Measurements from ENCODE around the gene TMEM252.

The TMEM252 gene

GRCh38 chr9:68560071-68560844, 19.6 kb upstream of the TMEM252 start:
- no peaks in the 10 kb centered on the region for H3K27me3 ChIP-seq (ENCODE audit: control insufficient read depth, insufficient read depth, low read length)
- peaks cover 2% of the 10 kb centered on the region; the same call in 1 of the 2 replicates for H3K4me1 ChIP-seq (ENCODE audit: control insufficient read depth, insufficient read depth, low read length)
- no peak overlapping the region for H3K27ac ChIP-seq (ENCODE audit: low read length)
- no peaks in the 10 kb centered on the region for H3K9me3 ChIP-seq (ENCODE audit: control insufficient read depth, insufficient read depth, low read length)
- no CpG with 5 or more reads among the region's 14 CpGs for WGBS (ENCODE audit: insufficient coverage, insufficient read length)
- no peak overlapping the region for H3K4me3 ChIP-seq (ENCODE audit: low read length)
- DNase-seq (ENCODE audit: low read depth, low spot score), result peak; percentile 58
- H3K36me3 ChIP-seq (ENCODE audit: control insufficient read depth, insufficient read depth, low read length), result no peaks in the 10 kb centered on the region

- Histone ChIP-seq H3K27me3 (ENCODE audit: control insufficient read depth, insufficient read depth, low read length) (no peaks in the 10 kb centered on the region), H3K36me3 (ENCODE audit: control insufficient read depth, insufficient read depth, low read length) (no peaks in the 10 kb centered on the region), H3K9me3 (ENCODE audit: control insufficient read depth, insufficient read depth, low read length) (no peaks in the 10 kb centered on the region), H3K4me1 (ENCODE audit: control insufficient read depth, insufficient read depth, low read length) (peaks cover 2% of the 10 kb centered on the region; the same call in 1 of the 2 replicates), H3K27ac (ENCODE audit: low read length) (no peak overlapping the region), H3K4me3 (ENCODE audit: low read length) (no peak overlapping the region)
- DNase-seq (ENCODE audit: low read depth, low spot score), result no peak
- no CpG with 5 or more reads among the region's 5 CpGs for WGBS (ENCODE audit: insufficient coverage, insufficient read length)
Observed at GRCh38 chr9:68558545-68558944, 17.9 kb upstream of the TMEM252 start.

- no CpG with 5 or more reads among the region's 1 CpG for WGBS (ENCODE audit: insufficient coverage, insufficient read length)
- DNase-seq (ENCODE audit: low read depth, low spot score), result no peak
Observed at GRCh38 chr9:68555437-68556150, 14.9 kb upstream of the TMEM252 start.

GRCh38 chr9:68552700-68553476, 12.2 kb upstream of the TMEM252 start:
- no peak for DNase-seq (ENCODE audit: low read depth, low spot score)
- Histone ChIP-seq H3K36me3 (ENCODE audit: control insufficient read depth, insufficient read depth, low read length) (no peaks in the 10 kb centered on the region), H3K4me3 (ENCODE audit: low read length) (no peak overlapping the region), H3K27ac (ENCODE audit: low read length) (no peak overlapping the region), H3K4me1 (ENCODE audit: control insufficient read depth, insufficient read depth, low read length) (no peaks in the 10 kb centered on the region), H3K9me3 (ENCODE audit: control insufficient read depth, insufficient read depth, low read length) (no peaks in the 10 kb centered on the region), H3K27me3 (ENCODE audit: control insufficient read depth, insufficient read depth, low read length) (no peaks in the 10 kb centered on the region)
- WGBS (ENCODE audit: insufficient coverage, insufficient read length), result no CpG with 5 or more reads among the region's 3 CpGs

More at GRCh38 chr9:68555437-68556150, 14.9 kb upstream of the TMEM252 start:
- Histone ChIP-seq H3K4me3 (ENCODE audit: low read length) (no peak overlapping the region), H3K9me3 (ENCODE audit: control insufficient read depth, insufficient read depth, low read length) (no peaks in the 10 kb centered on the region), H3K4me1 (ENCODE audit: control insufficient read depth, insufficient read depth, low read length) (peaks cover 2% of the 10 kb centered on the region; the same call in 1 of the 2 replicates), H3K27ac (ENCODE audit: low read length) (no peak overlapping the region), H3K36me3 (ENCODE audit: control insufficient read depth, insufficient read depth, low read length) (no peaks in the 10 kb centered on the region), H3K27me3 (ENCODE audit: control insufficient read depth, insufficient read depth, low read length) (no peaks in the 10 kb centered on the region)

- H3K36me3 ChIP-seq (ENCODE audit: control insufficient read depth, insufficient read depth, low read length), result no peaks in the 10 kb centered on the region
- no peaks in the 10 kb centered on the region for H3K27me3 ChIP-seq (ENCODE audit: control insufficient read depth, insufficient read depth, low read length)
- DNase-seq (ENCODE audit: low read depth, low spot score), result no peak
- H3K4me1 ChIP-seq (ENCODE audit: control insufficient read depth, insufficient read depth, low read length), result no peaks in the 10 kb centered on the region
- no peak overlapping the region for H3K4me3 ChIP-seq (ENCODE audit: low read length)
- H3K27ac ChIP-seq (ENCODE audit: low read length), result no peak overlapping the region
- WGBS (ENCODE audit: insufficient coverage, insufficient read length), result no CpG with 5 or more reads among the region's 4 CpGs
- H3K9me3 ChIP-seq (ENCODE audit: control insufficient read depth, insufficient read depth, low read length), result no peaks in the 10 kb centered on the region
Observed at GRCh38 chr9:68551191-68551590, 10.5 kb upstream of the TMEM252 start.

- no peak for DNase-seq (ENCODE audit: low read depth, low spot score)
- H3K27ac ChIP-seq (ENCODE audit: low read length), result no peak overlapping the region
- H3K9me3 ChIP-seq (ENCODE audit: control insufficient read depth, insufficient read depth, low read length), result no peaks in the 10 kb centered on the region
- no peak overlapping the region for H3K4me3 ChIP-seq (ENCODE audit: low read length)
- WGBS (ENCODE audit: insufficient coverage, insufficient read length), result no CpG with 5 or more reads among the region's 3 CpGs
- H3K27me3 ChIP-seq (ENCODE audit: control insufficient read depth, insufficient read depth, low read length), result no peaks in the 10 kb centered on the region
- no peaks in the 10 kb centered on the region for H3K4me1 ChIP-seq (ENCODE audit: control insufficient read depth, insufficient read depth, low read length)
- no peaks in the 10 kb centered on the region for H3K36me3 ChIP-seq (ENCODE audit: control insufficient read depth, insufficient read depth, low read length)
Observed at GRCh38 chr9:68548241-68548640, 7.6 kb upstream of the TMEM252 start.

GRCh38 chr9:68547417-68547816, 6.7 kb upstream of the TMEM252 start:
- Histone ChIP-seq H3K9me3 (ENCODE audit: control insufficient read depth, insufficient read depth, low read length) (no peaks in the 10 kb centered on the region), H3K4me3 (ENCODE audit: low read length) (no peak overlapping the region), H3K4me1 (ENCODE audit: control insufficient read depth, insufficient read depth, low read length) (no peaks in the 10 kb centered on the region), H3K27ac (ENCODE audit: low read length) (no peak overlapping the region), H3K27me3 (ENCODE audit: control insufficient read depth, insufficient read depth, low read length) (no peaks in the 10 kb centered on the region), H3K36me3 (ENCODE audit: control insufficient read depth, insufficient read depth, low read length) (no peaks in the 10 kb centered on the region)
- no peak for DNase-seq (ENCODE audit: low read depth, low spot score)

- Histone ChIP-seq H3K4me1 (ENCODE audit: control insufficient read depth, insufficient read depth, low read length) (no peaks in the 10 kb centered on the region), H3K27me3 (ENCODE audit: control insufficient read depth, insufficient read depth, low read length) (no peaks in the 10 kb centered on the region), H3K36me3 (ENCODE audit: control insufficient read depth, insufficient read depth, low read length) (no peaks in the 10 kb centered on the region), H3K9me3 (ENCODE audit: control insufficient read depth, insufficient read depth, low read length) (no peaks in the 10 kb centered on the region), H3K27ac (ENCODE audit: low read length) (no peak overlapping the region), H3K4me3 (ENCODE audit: low read length) (no peak overlapping the region)
- WGBS (ENCODE audit: insufficient coverage, insufficient read length), result no CpG with 5 or more reads among the region's 6 CpGs
- no peak for DNase-seq (ENCODE audit: low read depth, low spot score)
Observed at GRCh38 chr9:68546596-68547390, 6.1 kb upstream of the TMEM252 start.

GRCh38 chr9:68545033-68545705, 4.5 kb upstream of the TMEM252 start:
- no peak for DNase-seq (ENCODE audit: low read depth, low spot score)
- no peak overlapping the region for H3K4me3 ChIP-seq (ENCODE audit: low read length)

More at GRCh38 chr9:68545033-68545705, 4.5 kb upstream of the TMEM252 start:
- Histone ChIP-seq H3K27me3 (ENCODE audit: control insufficient read depth, insufficient read depth, low read length) (no peaks in the 10 kb centered on the region), H3K4me1 (ENCODE audit: control insufficient read depth, insufficient read depth, low read length) (no peaks in the 10 kb centered on the region), H3K27ac (ENCODE audit: low read length) (no peak overlapping the region), H3K9me3 (ENCODE audit: control insufficient read depth, insufficient read depth, low read length) (no peaks in the 10 kb centered on the region), H3K36me3 (ENCODE audit: control insufficient read depth, insufficient read depth, low read length) (no peaks in the 10 kb centered on the region)
- WGBS (ENCODE audit: insufficient coverage, insufficient read length), result no CpG with 5 or more reads among the region's 3 CpGs
